H1 (cell line): ENCODE results near the gene CDIPT. TPM values are rescaled to one million over a fixed set of nuclear protein-coding genes. Genes with fewer than 3 reads are reported as not detected.
"Not testable (repeated sequence)": the region's sequence is repeated elsewhere in the genome, so short reads cannot be mapped to it uniquely, and the experiment has no call there.

Experiments
- CTCF ChIA-PET: fragments of 300-600 bp; sonication (Branson Sonifier 250); formaldehyde crosslinking; loops from one replicate; lab custom pipeline; 2021; ENCODE audit not compliant: partially characterized antibody; lab: Charles Lee
- POLR2A ChIA-PET: fragments of 300-600 bp; sonication (Branson Sonifier 250); formaldehyde crosslinking; loops from one replicate; lab custom pipeline; 2021; ENCODE audit warnings: inconsistent platforms; ENCODE audit not compliant: partially characterized antibody; lab: Charles Lee
- DNase-seq, 2 experiments: peaks; one replicate each; pipeline versions ENCODE4 v3.0.0 to v3.0.0-alpha.2; 2010 to 2022; ENCODE audit warnings: low spot score in 2 of 2, low read depth in 1 of 2, mixed read lengths in 1 of 2
- FAIRE-seq: peaks from 2 replicates; lab custom pipeline; 2011; peaks lifted over from hg19 to GRCh38; lab: Jason Lieb, UNC
- H2AFZ ChIP-seq: 2 replicates; pipeline ENCODE4 v1.8.1; 2012; ENCODE audit warnings: low read length, inconsistent platforms
- H2AK5ac ChIP-seq: 2 replicates; pipeline ENCODE4 v1.6.1; 2013; ENCODE audit warnings: low read depth, low read length
- H2BK120ac ChIP-seq: replicated peaks from 2 replicates; pipeline ENCODE3; 2013; ENCODE audit warnings: low read depth, low read length, inconsistent platforms
- H2BK12ac ChIP-seq: 2 replicates; pipeline ENCODE4 v1.6.1; 2013; ENCODE audit warnings: low read depth, low read length
- H2BK15ac ChIP-seq: 2 replicates; pipeline ENCODE4 v1.6.1; 2013; ENCODE audit warnings: low read length
- H2BK20ac ChIP-seq: 2 replicates; pipeline ENCODE4 v1.6.1; 2013; ENCODE audit warnings: low read length
- H2BK5ac ChIP-seq: 2 replicates; pipeline ENCODE4 v1.6.1; 2013; ENCODE audit warnings: low read depth, low read length
- H3K14ac ChIP-seq: 2 replicates; pipeline ENCODE4 v1.6.1; 2013; ENCODE audit warnings: inconsistent platforms; ENCODE audit not compliant: insufficient read length
- H3K18ac ChIP-seq: 2 replicates; pipeline ENCODE4 v1.6.1; 2013; ENCODE audit warnings: low read length; ENCODE audit errors: extremely low read depth
- H3K23ac ChIP-seq: 2 replicates; pipeline ENCODE4 v1.6.1; 2013; ENCODE audit warnings: inconsistent platforms; ENCODE audit not compliant: insufficient read length
- H3K23me2 ChIP-seq: 2 replicates; pipeline ENCODE4 v1.6.1; 2013; ENCODE audit warnings: low read depth, low read length
- H3K27ac ChIP-seq: 2 replicates; pipeline ENCODE4 v1.6.1; 2011; ENCODE audit warnings: low read depth, low read length, inconsistent platforms
- H3K27me3 ChIP-seq, 4 experiments: replicated peaks in 1 of 4; 1 replicate in 1 of 4; 2 replicates in 3 of 4; pipeline versions ENCODE4 v1.6.1 to v1.8.1; 2011 to 2013; ENCODE audit warnings: low read length in 3 of 4, mild to moderate bottlenecking in 3 of 4, inconsistent platforms in 2 of 4, mixed read lengths in 2 of 4, moderate library complexity in 1 of 4; ENCODE audit not compliant: control insufficient read depth in 3 of 4, insufficient read depth in 3 of 4; ENCODE audit errors: extremely low read depth in 1 of 4
- H3K36me3 ChIP-seq, 4 experiments: 2 replicates each; pipeline versions ENCODE4 v1.6.1 to v1.8.1; 2011 to 2013; ENCODE audit warnings: mild to moderate bottlenecking in 4 of 4, low read length in 3 of 4, moderate library complexity in 2 of 4, control low read depth in 1 of 4, inconsistent platforms in 1 of 4; ENCODE audit not compliant: insufficient read depth in 4 of 4, control insufficient read depth in 2 of 4
- H3K4ac ChIP-seq: replicated peaks from 2 replicates; pipeline ENCODE3; 2013; ENCODE audit warnings: low read length, low read depth, mixed read lengths, inconsistent platforms; ENCODE audit not compliant: insufficient read length
- H3K4me1 ChIP-seq, 4 experiments: replicated peaks in 1 of 4; 1 replicate in 1 of 4; 2 replicates in 3 of 4; pipeline versions ENCODE4 v1.6.1 to v1.8.1; 2011 to 2013; ENCODE audit warnings: low read length in 3 of 4, inconsistent platforms in 2 of 4, mixed read lengths in 1 of 4; ENCODE audit not compliant: insufficient read depth in 4 of 4, control insufficient read depth in 3 of 4
- H3K4me2 ChIP-seq, 2 experiments: 2 replicates each; pipeline versions ENCODE4 v1.6.1 to v1.8.1; 2011 to 2013; ENCODE audit warnings: low read depth in 2 of 2, low read length in 2 of 2, control low read depth in 1 of 2, inconsistent platforms in 1 of 2, mild to moderate bottlenecking in 1 of 2; ENCODE audit not compliant: insufficient read depth in 1 of 2
- H3K4me3 ChIP-seq, 4 experiments: fragments of 200-600, 300-600 bp in 1 of 4; sonication (generic), shearing (Covaris generic), sonication (Bioruptor Twin) in 1 of 4; 2 replicates each; pipeline versions ENCODE4 v1.5.1 to v1.8.1; 2011 to 2016; ENCODE audit warnings: low read length in 4 of 4, low read depth in 3 of 4, control low read depth in 2 of 4, inconsistent platforms in 2 of 4, mild to moderate bottlenecking in 2 of 4, mixed read lengths in 1 of 4, moderate library complexity in 1 of 4; ENCODE audit not compliant: insufficient read depth in 2 of 4; ENCODE audit errors: extremely low read depth in 1 of 4
- H3K56ac ChIP-seq: replicated peaks from 2 replicates; pipeline ENCODE3; 2013; ENCODE audit warnings: low read depth, mild to moderate bottlenecking, mixed read lengths, low read length, inconsistent platforms; ENCODE audit not compliant: insufficient read length
- H3K79me1 ChIP-seq: 2 replicates; pipeline ENCODE4 v1.6.1; 2013; ENCODE audit warnings: low read depth, low read length, control low read depth
- H3K79me2 ChIP-seq, 2 experiments: 2 replicates each; pipeline versions ENCODE4 v1.6.1 to v1.8.1; 2012 to 2013; ENCODE audit warnings: low read length in 2 of 2, mild to moderate bottlenecking in 2 of 2, inconsistent platforms in 1 of 2; ENCODE audit not compliant: insufficient read depth in 2 of 2, control insufficient read depth in 1 of 2
- H3K9ac ChIP-seq, 4 experiments: replicated peaks in 1 of 4; 1 replicate in 1 of 4; 2 replicates in 3 of 4; pipeline versions ENCODE4 v1.6.1 to v1.8.1; 2011 to 2013; ENCODE audit warnings: low read depth in 3 of 4, low read length in 3 of 4, control low read depth in 2 of 4, mild to moderate bottlenecking in 2 of 4, moderate library complexity in 2 of 4, inconsistent platforms in 1 of 4; ENCODE audit errors: extremely low read depth in 1 of 4
- H3K9me3 ChIP-seq, 2 experiments: 2 replicates each; pipeline versions ENCODE4 v1.6.1 to v1.8.1; 2012 to 2013; ENCODE audit warnings: mild to moderate bottlenecking in 2 of 2, moderate library complexity in 2 of 2, control low read depth in 1 of 2, inconsistent platforms in 1 of 2, low read depth in 1 of 2, low read length in 1 of 2, mixed read lengths in 1 of 2; ENCODE audit not compliant: insufficient read depth in 2 of 2
- H4K20me1 ChIP-seq, 2 experiments: replicated peaks in 1 of 2; 2 replicates each; pipeline versions ENCODE3 to v1.8.1; 2011 to 2013; ENCODE audit warnings: inconsistent platforms in 2 of 2, low read length in 2 of 2, mild to moderate bottlenecking in 1 of 2; ENCODE audit not compliant: insufficient read depth in 2 of 2, control insufficient read depth in 1 of 2
- H4K5ac ChIP-seq: 2 replicates; pipeline ENCODE4 v1.6.1; 2013; ENCODE audit warnings: low read length, low read depth, mixed read lengths, inconsistent platforms; ENCODE audit not compliant: insufficient read length
- H4K8ac ChIP-seq: 2 replicates; pipeline ENCODE4 v1.8.0; 2013; ENCODE audit warnings: mild to moderate bottlenecking, moderate library complexity, low read length, inconsistent platforms; ENCODE audit not compliant: insufficient read depth; ENCODE audit errors: extremely low read depth
- H4K91ac ChIP-seq: replicated peaks from 2 replicates; pipeline ENCODE3; 2013; ENCODE audit warnings: low read length, mixed read lengths, inconsistent platforms; ENCODE audit not compliant: insufficient read length
- BRCA1 ChIP-seq: IDR thresholded peaks from 2 replicates; pipeline ENCODE4 v1.6.1; 2012; ENCODE audit warnings: low read depth, low read length, improper control_type of control experiment
- KDM5A ChIP-seq: fragments of 200-600 bp; IDR thresholded peaks from 2 replicates; pipeline ENCODE4 v1.7.1; 2012; ENCODE audit warnings: mild to moderate bottlenecking, low read length, inconsistent platforms, mixed read lengths
- RNF2 ChIP-seq: fragments of 200-900, 300-1000 bp; sonication (generic); IDR thresholded peaks from 2 replicates; pipeline ENCODE4 v1.7.1; 2016; ENCODE audit warnings: borderline replicate concordance, low read depth, mild to moderate bottlenecking, antibody characterized with exemption, low read length; ENCODE audit not compliant: poor library complexity, severe bottlenecking; ENCODE audit errors: missing control alignments
- WGBS, 2 experiments: shearing (Covaris generic) in 1 of 2; methylation state at CpG; one replicate each; pipeline versions ENCODE4 v1.1.6 to v1.1.7; 2013 to 2015; ENCODE audit warnings: low lambda C conversion rate in 2 of 2, mixed read lengths in 2 of 2, inconsistent platforms in 1 of 2, low coverage in 1 of 2, missing lambda C conversion rate in 1 of 2; ENCODE audit not compliant: insufficient replicate concordance in 2 of 2, insufficient coverage in 1 of 2, insufficient read length in 1 of 2; ENCODE audit errors: extremely low coverage in 1 of 2, missing lambda C conversion rate in 1 of 2; 5-methylcytosine and 5-hydroxymethylcytosine counted together
- polyA plus RNA-seq, 7 experiments: library from polyadenylated mRNA; depleted of rRNA in 3 of 7; stranded (reverse) in 5 of 7; unstranded in 2 of 7; fragments of >200 nt in 5 of 7; fragments of 200-250 nt in 2 of 7; gene quantifications; 1 replicate in 5 of 7; 2 replicates in 1 of 7; 4 replicates in 1 of 7; pipeline versions ENCODE4 v1.2.1 to v1.2.3, GENCODE V29; 2011 to 2013; ENCODE audit warnings: missing spikeins in 2 of 7, mixed read lengths in 2 of 7
- total RNA-seq: library from RNA; stranded (reverse); fragmentation: NEBNext Ultra II Directional; extraction: Animal tissue kit (Norgen Biotek cat#: 25700); gene quantifications from 2 replicates; pipeline ENCODE4 v1.2.1, GENCODE V29; 2021

Gene CDIPT
- total and polyA plus RNA-seq, 2 of the 8 experiments (the other 6 are each of a cell fraction or from before 2014, with no cell fraction given), result 69.2 to 140 TPM

GRCh38 chr16:29871822-29872546, 9.0 kb upstream of the CDIPT start (continued):
- no peak for TF ChIP-seq RNF2
- TF ChIP-seq KDM5A, result no peak
- TF ChIP-seq BRCA1, result no peak

- not testable (repeated sequence) for FAIRE-seq
- 92% methylated on average over 8 of the region's 8 CpGs; no CpG with 5 or more reads in 1 of the 2 experiments for WGBS, 2 experiments
These were observed 6.0 kb upstream of the CDIPT start for GRCh38 chr16:29869067-29869466.

More at GRCh38 chr16:29869067-29869466, 6.0 kb upstream of the CDIPT start:
- not testable (repeated sequence) for H2BK120ac ChIP-seq, H3K27me3 ChIP-seq, H3K9ac ChIP-seq, H2BK5ac ChIP-seq, H3K4me1 ChIP-seq, DNase-seq, H2BK12ac ChIP-seq, H2AFZ ChIP-seq, H3K23me2 ChIP-seq, H4K8ac ChIP-seq, H3K79me2 ChIP-seq, H3K4me3 ChIP-seq, H3K9me3 ChIP-seq, H4K5ac ChIP-seq, H3K4ac ChIP-seq, H3K4me2 ChIP-seq, H3K79me1 ChIP-seq, H3K27ac ChIP-seq, H3K14ac ChIP-seq, H4K91ac ChIP-seq, H3K36me3 ChIP-seq, H2BK20ac ChIP-seq, H4K20me1 ChIP-seq, H3K56ac ChIP-seq, H3K18ac ChIP-seq, H2BK15ac ChIP-seq, H3K23ac ChIP-seq, H2AK5ac ChIP-seq
- ChIA-PET POLR2A (interaction anchor here (0.6 to 1.3 kb wide), 4 partner anchors 9 to 152 kb away, joined by 3 to 4 read pairs (median 4); no protein-coding TSS in a partner anchor), CTCF (interaction anchor here (0.6 to 2.4 kb wide), 6 partner anchors 8 to 212 kb away, joined by 3 to 4 read pairs (median 3); partner anchors contain the start of gene TLCD3B)
